Measurements from ENCODE around the gene HOXD11. TPM values are rescaled to one million over a fixed set of nuclear protein-coding genes. Genes with fewer than 3 reads are reported as not detected.

Gene HOXD11
- total RNA-seq, 8 experiments from 2014 or later: 0.42 to 38.1 (median 0.52) TPM; not detected in 5

- Histone ChIP-seq H3K4me1 (replicated peaks in 1 of 2) (peaks cover 0 to 9% of the 10 kb centered on the region in 2 donors), H3K27ac (no peak overlapping the region), H3K4me3 (no peak overlapping the region)
- 0 to 32% (median 6%) methylated on average over 1 to 15 of the region's 15 CpGs; no CpG with 5 or more reads in 1 of the 10 experiments for WGBS, 10 experiments
- no peak for ATAC-seq (replicated peaks in 6 of 8)
- in situ Hi-C loops (cut with MboI; ENCODE audit: low pct_unique_long_range_greater_than_20kb in 2 of 9, low sequenced_read_pairs in 9 of 9, unreplicated experiment in 9 of 9): loop anchor here (10.0 to 25.0 kb wide), 7 partner anchors 388 to 1388 kb away; no protein-coding TSS in a partner anchor
Measured at GRCh38 chr2:176075481-176075880, 31.6 kb upstream of the HOXD11 start.

GRCh38 chr2:176076063-176076462, 31.0 kb upstream of the HOXD11 start:
- no peak for ATAC-seq (replicated peaks in 6 of 8)
- WGBS, 10 experiments: 0 to 53% (median 8%) methylated on average over 2 to 7 of the region's 7 CpGs
- Histone ChIP-seq H3K27ac (no peak overlapping the region), H3K4me1 (replicated peaks in 1 of 2) (peaks cover 0 to 9% of the 10 kb centered on the region in 2 donors), H3K4me3 (no peak overlapping the region)
- in situ Hi-C loops (cut with MboI; ENCODE audit: low pct_unique_long_range_greater_than_20kb in 2 of 9, low sequenced_read_pairs in 9 of 9, unreplicated experiment in 9 of 9): loop anchor here (10.0 to 25.0 kb wide), 7 partner anchors 389 to 1389 kb away; no protein-coding TSS in a partner anchor

- Histone ChIP-seq H3K4me1 (replicated peaks in 1 of 2) (peaks cover 0 to 9% of the 10 kb centered on the region in 2 donors), H3K4me3 (no peak overlapping the region), H3K27ac (no peak overlapping the region)
- WGBS, 10 experiments: 0 to 71% (median 39%) methylated on average over 1 to 2 of the region's 2 CpGs; no CpG with 5 or more reads in 4 of the 10 experiments
- in situ Hi-C loops (cut with MboI; ENCODE audit: low pct_unique_long_range_greater_than_20kb in 2 of 9, low sequenced_read_pairs in 9 of 9, unreplicated experiment in 9 of 9): loop anchor here (10.0 to 25.0 kb wide), 7 partner anchors 389 to 1389 kb away; no protein-coding TSS in a partner anchor
- ATAC-seq (replicated peaks in 6 of 8): no peak
Measured at GRCh38 chr2:176076796-176077195, 30.3 kb upstream of the HOXD11 start.

GRCh38 chr2:176078541-176079284, 28.4 kb upstream of the HOXD11 start:
- WGBS, 10 experiments: 0 to 36% (median 4%) methylated on average over 3 to 22 of the region's 25 CpGs; no CpG with 5 or more reads in 1 of the 10 experiments
- in situ Hi-C loops (cut with MboI; ENCODE audit: low pct_unique_long_range_greater_than_20kb in 2 of 9, low sequenced_read_pairs in 9 of 9, unreplicated experiment in 9 of 9): loop anchor here (10.0 to 25.0 kb wide), 7 partner anchors 391 to 1391 kb away; no protein-coding TSS in a partner anchor
- peaks cover 0 to 9% of the 10 kb centered on the region in 2 donors for H3K4me1 ChIP-seq (replicated peaks in 1 of 2)
- no peak overlapping the region for H3K27ac ChIP-seq
- ATAC-seq (replicated peaks in 6 of 8): no peak
- no peak overlapping the region for H3K4me3 ChIP-seq

GRCh38 chr2:176079285-176079830, 27.7 kb upstream of the HOXD11 start:
- Histone ChIP-seq H3K27ac (no peak overlapping the region), H3K4me3 (peak overlapping the region in 2 of 5 donors; percentile 16 to 36), H3K4me1 (replicated peaks in 1 of 2) (peaks cover 0 to 9% of the 10 kb centered on the region in 2 donors)
- WGBS, 10 experiments: 0 to 14% (median 0%) methylated on average over 1 to 14 of the region's 30 CpGs; no CpG with 5 or more reads in 4 of the 10 experiments
- peak in 5 of 8 experiments; percentile 28 to 46 (median 34) for ATAC-seq (replicated peaks in 6 of 8)
- in situ Hi-C loops (cut with MboI; ENCODE audit: low pct_unique_long_range_greater_than_20kb in 2 of 9, low sequenced_read_pairs in 9 of 9, unreplicated experiment in 9 of 9): loop anchor here (10.0 to 25.0 kb wide), 7 partner anchors 392 to 1392 kb away; no protein-coding TSS in a partner anchor

- Histone ChIP-seq H3K4me3 (peak overlapping the region; percentile 25 to 36 (median 28)), H3K4me1 (replicated peaks in 1 of 2) (peaks cover 0 to 12% of the 10 kb centered on the region in 2 donors), H3K27ac (no peak overlapping the region)
- peak; percentile 88 to 97 (median 93) for ATAC-seq (replicated peaks in 6 of 8)
- 0% methylated on average over 1 to 2 of the region's 86 CpGs; no CpG with 5 or more reads in 7 of the 10 experiments for WGBS, 10 experiments
- in situ Hi-C loops (cut with MboI; ENCODE audit: low pct_unique_long_range_greater_than_20kb in 2 of 9, low sequenced_read_pairs in 9 of 9, unreplicated experiment in 9 of 9): loop anchor here (10.0 to 25.0 kb wide), 8 partner anchors 393 to 1393 kb away; no protein-coding TSS in a partner anchor
Measured at GRCh38 chr2:176079831-176080539, 27.1 kb upstream of the HOXD11 start.

- peak overlapping the region; percentile 25 to 36 (median 28) for H3K4me3 ChIP-seq
- ATAC-seq (replicated peaks in 6 of 8): peak; percentile 21 to 58 (median 37)
- WGBS, 10 experiments: 0 to 14% (median 7%) methylated on average over 1 to 26 of the region's 68 CpGs; no CpG with 5 or more reads in 2 of the 10 experiments
- H3K4me1 ChIP-seq (replicated peaks in 1 of 2): peaks cover 0 to 17% of the 10 kb centered on the region in 2 donors
- no peak overlapping the region for H3K27ac ChIP-seq
- in situ Hi-C loops (cut with MboI; ENCODE audit: low pct_unique_long_range_greater_than_20kb in 2 of 9, low sequenced_read_pairs in 9 of 9, unreplicated experiment in 9 of 9): loop anchor here in 8 of 9 experiments (10.0 to 25.0 kb wide), 8 partner anchors 393 to 1393 kb away; no protein-coding TSS in a partner anchor
Measured at GRCh38 chr2:176080540-176081375, 26.3 kb upstream of the HOXD11 start.

GRCh38 chr2:176081376-176081836, 25.7 kb upstream of the HOXD11 start:
- no peak for ATAC-seq (replicated peaks in 6 of 8)
- H3K4me3 ChIP-seq: no peak overlapping the region
- peaks cover 3 to 21% of the 10 kb centered on the region in 2 donors for H3K4me1 ChIP-seq (replicated peaks in 1 of 2)
- in situ Hi-C loops (cut with MboI; ENCODE audit: low pct_unique_long_range_greater_than_20kb in 2 of 9, low sequenced_read_pairs in 9 of 9, unreplicated experiment in 9 of 9): loop anchor here in 8 of 9 experiments (10.0 to 25.0 kb wide), 8 partner anchors 394 to 1394 kb away; no protein-coding TSS in a partner anchor
- 0 to 20% (median 9%) methylated on average over 1 to 17 of the region's 17 CpGs for WGBS, 10 experiments
- H3K27ac ChIP-seq: no peak overlapping the region

GRCh38 chr2:176081837-176082524, 25.1 kb upstream of the HOXD11 start:
- Histone ChIP-seq H3K27ac (no peak overlapping the region), H3K4me3 (no peak overlapping the region), H3K4me1 (replicated peaks in 1 of 2) (peaks cover 3 to 21% of the 10 kb centered on the region in 2 donors)
- WGBS, 10 experiments: 0 to 3% (median 0%) methylated on average over 1 to 29 of the region's 62 CpGs; no CpG with 5 or more reads in 2 of the 10 experiments
- in situ Hi-C loops (cut with MboI; ENCODE audit: low pct_unique_long_range_greater_than_20kb in 2 of 9, low sequenced_read_pairs in 9 of 9, unreplicated experiment in 9 of 9): loop anchor here in 8 of 9 experiments (10.0 to 25.0 kb wide), 8 partner anchors 395 to 1395 kb away; no protein-coding TSS in a partner anchor
- ATAC-seq (replicated peaks in 6 of 8): no peak

GRCh38 chr2:176082525-176082823, 24.6 kb upstream of the HOXD11 start:
- in situ Hi-C loops (cut with MboI; ENCODE audit: low pct_unique_long_range_greater_than_20kb in 2 of 9, low sequenced_read_pairs in 9 of 9, unreplicated experiment in 9 of 9): loop anchor here in 8 of 9 experiments (10.0 to 25.0 kb wide), 8 partner anchors 395 to 1395 kb away; no protein-coding TSS in a partner anchor
- ATAC-seq (replicated peaks in 6 of 8): no peak
- H3K4me3 ChIP-seq: no peak overlapping the region
- WGBS, 10 experiments: 0 to 20% (median 7%) methylated on average over 1 to 6 of the region's 10 CpGs; no CpG with 5 or more reads in 2 of the 10 experiments
- H3K27ac ChIP-seq: no peak overlapping the region
- H3K4me1 ChIP-seq (replicated peaks in 1 of 2): peaks cover 3 to 21% of the 10 kb centered on the region in 2 donors

Measured in motor neuron (in vitro differentiated cells).